ENCODE measurements around the gene IGFBP7. TPM values are rescaled to one million over a fixed set of nuclear protein-coding genes. Genes with fewer than 3 reads are reported as not detected.

The IGFBP7 gene
- total RNA-seq, 2 donors from 2014 or later: 11.7 to 82.1 TPM

DNA sequence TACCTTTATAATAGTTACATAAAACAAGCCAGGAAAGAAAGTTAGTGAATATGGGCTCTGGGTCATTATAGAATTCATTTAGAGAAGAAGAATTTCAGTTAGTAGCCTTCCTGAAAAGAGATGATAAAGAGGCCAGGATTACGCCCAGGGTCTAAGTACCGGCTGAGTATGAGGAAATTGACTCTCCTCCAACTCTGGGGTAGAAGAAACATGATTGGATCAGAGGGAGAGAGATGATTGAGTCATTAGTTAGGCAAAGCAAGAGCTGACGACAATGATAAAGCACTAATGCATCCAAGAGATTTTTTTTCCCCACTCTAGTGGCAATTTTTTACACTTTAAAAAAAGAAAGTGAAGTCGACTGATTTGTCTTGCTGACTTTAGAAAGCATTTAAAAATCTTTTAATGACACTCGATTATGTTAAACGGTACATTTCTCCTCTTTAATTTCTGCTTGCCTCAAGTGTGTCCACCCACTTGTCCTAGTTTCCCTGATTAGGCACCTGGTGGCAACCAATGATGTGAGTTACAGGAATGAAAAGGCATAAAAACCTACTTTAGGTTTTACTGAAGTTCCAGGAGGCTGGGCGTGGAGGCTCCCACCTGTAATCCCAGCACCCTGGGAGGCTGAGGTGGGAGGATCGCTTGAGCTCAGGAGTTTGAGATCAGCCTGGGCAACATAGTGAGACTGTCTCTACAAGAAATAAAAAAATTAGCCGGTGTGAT, 37.3 kb upstream of the IGFBP7 start:
- H3K36me3 Mint-ChIP-seq: no peaks in the 10 kb centered on the region
- ATAC-seq (no peak), DNase-seq (ENCODE audit: low spot score) (no peak)
- no peaks in the 10 kb centered on the region for H3K27me3 Mint-ChIP-seq
- no peaks in the 10 kb centered on the region for H3K9me3 Mint-ChIP-seq
- no peak overlapping the region for H3K4me3 Mint-ChIP-seq
- H3K27ac Mint-ChIP-seq: no peak overlapping the region
- H3K4me1 Mint-ChIP-seq (ENCODE audit: low read depth in 2 of 2): peaks cover 13 to 24% of the 10 kb centered on the region in 2 donors

DNA sequence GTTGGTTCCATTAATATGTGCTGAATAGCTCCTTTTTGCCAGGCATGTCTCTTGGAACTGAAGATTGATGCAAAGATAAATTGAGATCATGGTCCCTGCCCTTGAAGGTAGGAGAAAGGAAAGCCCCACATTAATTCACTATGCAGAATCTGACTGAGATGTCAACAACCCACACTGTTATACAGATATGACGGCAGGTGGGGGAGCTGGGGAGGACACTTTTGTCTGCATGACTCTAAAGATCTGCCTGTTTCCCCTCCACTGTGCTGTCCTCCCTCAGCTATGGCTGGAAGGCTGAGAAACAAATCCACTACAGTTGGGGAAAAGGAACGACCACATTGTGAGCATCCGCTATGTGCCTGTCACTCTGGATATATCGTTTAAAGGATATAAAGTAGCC, 36.3 kb upstream of the IGFBP7 start:
- H3K4me3 Mint-ChIP-seq: no peak overlapping the region

DNA sequence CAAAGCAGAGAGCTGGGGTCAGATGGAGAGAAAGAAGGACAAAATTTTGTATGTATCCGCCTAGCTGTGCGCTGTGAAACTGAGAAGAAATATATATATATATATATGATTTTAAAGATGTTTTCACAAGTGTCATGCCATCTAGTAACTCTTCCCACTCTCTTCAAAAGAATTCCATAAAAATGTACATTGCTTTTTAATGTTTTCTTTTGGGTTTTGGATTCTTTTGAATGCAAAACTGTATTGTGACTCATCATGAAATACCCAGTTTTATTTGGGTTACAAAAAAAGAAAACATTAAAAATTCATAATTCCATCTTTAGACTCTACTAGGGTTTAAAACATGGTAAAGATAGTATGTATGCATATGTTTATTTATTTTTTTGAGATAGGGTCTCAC, 34.3 kb upstream of the IGFBP7 start:
- H3K27me3 Mint-ChIP-seq: no peaks in the 10 kb centered on the region
- peaks cover 13 to 24% of the 10 kb centered on the region in 2 donors for H3K4me1 Mint-ChIP-seq (ENCODE audit: low read depth in 2 of 2)
- H3K27ac Mint-ChIP-seq: no peak overlapping the region
- no peak overlapping the region for H3K4me3 Mint-ChIP-seq
- ATAC-seq (no peak), DNase-seq (ENCODE audit: low spot score) (no peak)
- H3K36me3 Mint-ChIP-seq: no peaks in the 10 kb centered on the region
- no peaks in the 10 kb centered on the region for H3K9me3 Mint-ChIP-seq

More for the DNA sequence above, 36.3 kb upstream of the IGFBP7 start:
- no peak overlapping the region for H3K27ac Mint-ChIP-seq
- H3K4me1 Mint-ChIP-seq (ENCODE audit: low read depth in 2 of 2): peaks cover 13 to 24% of the 10 kb centered on the region in 2 donors
- no peaks in the 10 kb centered on the region for H3K36me3 Mint-ChIP-seq
- no peak for DNase-seq (ENCODE audit: low spot score)
- no peak for ATAC-seq
- no peaks in the 10 kb centered on the region for H3K9me3 Mint-ChIP-seq
- H3K27me3 Mint-ChIP-seq: no peaks in the 10 kb centered on the region

DNA sequence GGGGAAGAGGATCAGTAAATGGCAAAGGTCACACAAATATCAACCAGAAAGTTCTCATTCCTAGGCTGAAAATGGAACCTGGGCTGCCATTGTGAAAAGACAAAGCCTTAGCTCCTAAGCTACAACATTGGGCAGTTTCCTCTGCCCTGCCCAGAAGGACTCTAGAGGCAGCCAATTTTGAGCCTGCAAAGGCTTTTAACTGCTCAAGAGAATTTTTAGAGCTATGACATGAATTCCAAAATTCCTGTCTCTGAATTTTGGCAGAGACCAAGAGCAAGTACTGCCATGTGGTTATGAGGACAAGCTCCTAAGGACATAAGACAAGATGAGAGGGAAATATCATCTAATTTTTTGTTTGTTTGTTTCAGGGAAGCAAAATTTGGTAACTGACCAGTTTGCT, 29.6 kb upstream of the IGFBP7 start:
- no peak overlapping the region for H3K4me3 Mint-ChIP-seq
- DNase-seq (ENCODE audit: low spot score) (no peak), ATAC-seq (no peak)
- H3K27me3 Mint-ChIP-seq: no peaks in the 10 kb centered on the region
- no peaks in the 10 kb centered on the region for H3K36me3 Mint-ChIP-seq
- no peaks in the 10 kb centered on the region for H3K9me3 Mint-ChIP-seq
- H3K4me1 Mint-ChIP-seq (ENCODE audit: low read depth in 2 of 2): no peaks in the 10 kb centered on the region
- H3K27ac Mint-ChIP-seq: no peak overlapping the region

DNA sequence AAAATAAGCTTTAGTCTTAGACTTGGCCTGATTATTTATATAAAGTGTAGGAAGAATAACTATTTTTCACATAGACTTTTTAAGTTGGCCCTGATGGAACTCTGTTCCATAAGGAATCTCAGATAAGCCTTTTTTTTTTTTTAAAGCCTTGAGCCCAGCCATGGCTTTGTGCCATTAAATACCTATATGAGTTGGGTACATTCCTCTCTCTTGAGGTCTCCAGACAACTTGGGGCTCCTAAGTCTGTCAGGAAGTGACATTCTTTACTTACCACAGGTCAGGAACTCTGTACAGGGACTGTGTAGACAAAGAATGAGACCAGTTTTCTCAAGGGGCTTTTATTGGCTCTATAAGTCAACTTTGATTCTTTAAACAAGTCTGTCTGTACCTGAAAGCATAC, 27.1 kb upstream of the IGFBP7 start:
- H3K4me1 Mint-ChIP-seq (ENCODE audit: low read depth in 2 of 2): no peaks in the 10 kb centered on the region
- no peak for ATAC-seq
- no peak overlapping the region for H3K4me3 Mint-ChIP-seq
- H3K27ac Mint-ChIP-seq: no peak overlapping the region
- no peaks in the 10 kb centered on the region for H3K9me3 Mint-ChIP-seq
- H3K27me3 Mint-ChIP-seq: no peaks in the 10 kb centered on the region
- DNase-seq (ENCODE audit: low spot score): no peak
- H3K36me3 Mint-ChIP-seq: no peaks in the 10 kb centered on the region

DNA sequence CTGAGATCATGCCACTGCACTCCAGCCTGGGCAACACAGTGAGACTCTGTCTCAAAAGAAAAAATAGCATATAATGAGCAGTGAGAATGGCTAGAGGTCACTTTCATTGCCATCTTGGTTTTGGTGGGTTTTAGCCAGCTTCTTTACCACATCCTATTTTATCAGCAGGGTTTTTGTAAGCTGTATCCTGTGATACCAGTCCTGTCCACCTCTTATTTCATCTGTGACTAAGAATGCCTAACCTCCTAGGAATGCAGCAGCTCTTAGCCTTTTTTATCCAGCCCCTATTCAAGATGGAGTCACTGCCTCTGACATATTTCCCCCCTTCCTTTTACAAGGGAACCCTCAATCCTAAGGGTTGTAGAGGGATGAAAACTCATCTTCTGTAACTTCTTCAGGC, 26.1 kb upstream of the IGFBP7 start:
- H3K27me3 Mint-ChIP-seq: no peaks in the 10 kb centered on the region
- H3K27ac Mint-ChIP-seq: no peak overlapping the region
- no peaks in the 10 kb centered on the region for H3K9me3 Mint-ChIP-seq

DNA sequence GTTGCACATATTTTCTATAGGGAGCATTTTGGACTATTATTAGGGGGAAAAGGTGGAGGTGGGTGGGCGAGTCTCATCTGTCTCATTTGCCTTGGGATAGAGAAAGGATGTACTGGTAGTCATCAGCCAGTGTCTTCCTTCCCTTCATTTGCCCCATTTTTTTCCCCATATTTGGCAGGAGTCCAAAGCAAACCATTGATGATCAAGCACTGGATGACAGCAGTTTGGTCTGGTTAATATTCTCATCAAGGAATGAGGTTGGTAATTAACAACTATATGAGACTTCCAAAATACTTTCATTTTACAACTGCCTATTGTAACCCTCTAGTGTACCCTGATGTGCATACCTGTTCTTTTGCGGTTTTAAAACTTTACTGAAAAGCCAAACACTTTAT, 22.6 kb upstream of the IGFBP7 start:
- no peak overlapping the region for H3K27ac Mint-ChIP-seq
- H3K4me3 Mint-ChIP-seq: no peak overlapping the region
- H3K9me3 Mint-ChIP-seq: no peaks in the 10 kb centered on the region
- H3K27me3 Mint-ChIP-seq: no peaks in the 10 kb centered on the region
- H3K4me1 Mint-ChIP-seq (ENCODE audit: low read depth in 2 of 2): no peaks in the 10 kb centered on the region
- no peak for ATAC-seq
- H3K36me3 Mint-ChIP-seq: no peaks in the 10 kb centered on the region
- DNase-seq (ENCODE audit: low spot score): no peak

More for the DNA sequence above, 26.1 kb upstream of the IGFBP7 start:
- DNase-seq (ENCODE audit: low spot score) (no peak), ATAC-seq (no peak)
- Mint-ChIP-seq H3K4me1 (ENCODE audit: low read depth in 2 of 2) (no peaks in the 10 kb centered on the region), H3K4me3 (no peak overlapping the region), H3K36me3 (no peaks in the 10 kb centered on the region)

DNA sequence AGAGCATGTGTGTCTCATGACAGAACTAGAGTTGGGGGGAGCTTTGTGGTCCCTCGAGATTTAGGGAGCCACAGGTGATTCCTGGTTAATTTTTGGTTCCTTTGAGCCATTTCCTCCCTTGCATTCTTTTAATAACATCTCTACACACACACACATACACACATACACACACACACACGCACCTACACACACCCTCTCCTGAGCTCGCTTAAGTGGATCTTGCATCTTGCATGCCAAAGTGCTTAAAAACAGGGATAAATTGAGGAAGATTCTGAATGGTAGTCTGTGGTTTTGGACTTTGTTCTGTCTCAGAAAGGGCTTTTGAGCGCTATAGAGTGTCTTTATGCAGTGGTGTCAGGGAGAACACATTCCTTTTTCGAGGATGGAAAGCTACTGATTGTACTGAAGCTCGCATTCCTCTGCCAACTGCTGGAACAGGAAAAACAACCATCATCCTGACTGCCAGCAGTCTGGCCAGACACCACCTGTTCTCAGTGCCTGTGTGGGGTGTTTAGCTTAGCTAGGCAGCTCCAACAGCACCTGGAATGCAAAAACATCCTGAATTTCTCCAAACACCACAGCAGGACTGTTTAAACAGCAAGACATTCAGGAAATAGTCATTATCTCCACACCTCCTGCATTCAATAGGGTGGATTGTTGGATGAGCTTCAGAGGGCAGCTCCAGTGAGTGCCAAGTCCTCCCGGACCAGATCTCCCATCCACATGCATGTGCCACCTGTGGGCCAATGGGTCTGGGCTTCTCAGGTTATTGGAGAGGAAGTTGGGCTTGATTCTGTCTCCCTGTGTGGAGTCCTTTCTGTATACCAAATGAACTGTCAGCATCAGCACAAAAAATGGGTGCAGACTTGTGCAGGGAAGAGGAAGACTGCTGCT, 21.9 kb upstream of the IGFBP7 start:
- DNase-seq (ENCODE audit: low spot score) (no peak), ATAC-seq (no peak)
- H3K27me3 Mint-ChIP-seq: no peaks in the 10 kb centered on the region
- no peak overlapping the region for H3K4me3 Mint-ChIP-seq
- peaks cover 1% of the 10 kb centered on the region for H3K9me3 Mint-ChIP-seq
- H3K27ac Mint-ChIP-seq: no peak overlapping the region
- no peaks in the 10 kb centered on the region for H3K4me1 Mint-ChIP-seq (ENCODE audit: low read depth in 2 of 2)
- peaks cover 2% of the 10 kb centered on the region for H3K36me3 Mint-ChIP-seq

DNA sequence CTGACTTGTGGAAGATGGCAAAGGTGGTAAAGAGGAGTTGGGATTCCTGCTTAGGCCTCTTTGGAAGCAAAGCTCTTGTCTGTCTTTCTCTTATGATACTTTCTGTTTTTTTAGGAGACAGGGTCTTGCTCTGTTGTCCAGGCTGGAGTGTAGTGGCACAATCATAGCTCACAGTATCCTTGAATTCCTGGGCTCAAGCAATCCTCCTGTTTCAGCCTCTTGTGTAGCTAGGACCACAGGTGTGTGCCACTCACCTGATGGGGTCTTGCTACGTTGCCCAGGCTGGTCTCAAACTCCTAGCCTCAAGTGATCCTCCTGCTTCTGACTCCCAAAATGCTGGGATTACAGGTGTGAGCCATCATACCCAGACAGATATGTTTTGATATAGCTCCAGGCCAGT, 19.3 kb upstream of the IGFBP7 start:
- H3K27me3 Mint-ChIP-seq: no peaks in the 10 kb centered on the region
- DNase-seq (ENCODE audit: low spot score) (no peak), ATAC-seq (no peak)
- peaks cover 9% of the 10 kb centered on the region for H3K36me3 Mint-ChIP-seq
- peaks cover 8% of the 10 kb centered on the region for H3K9me3 Mint-ChIP-seq
- H3K4me3 Mint-ChIP-seq: no peak overlapping the region
- no peak overlapping the region for H3K27ac Mint-ChIP-seq
- peaks cover 0 to 6% of the 10 kb centered on the region in 2 donors for H3K4me1 Mint-ChIP-seq (ENCODE audit: low read depth in 2 of 2)

DNA sequence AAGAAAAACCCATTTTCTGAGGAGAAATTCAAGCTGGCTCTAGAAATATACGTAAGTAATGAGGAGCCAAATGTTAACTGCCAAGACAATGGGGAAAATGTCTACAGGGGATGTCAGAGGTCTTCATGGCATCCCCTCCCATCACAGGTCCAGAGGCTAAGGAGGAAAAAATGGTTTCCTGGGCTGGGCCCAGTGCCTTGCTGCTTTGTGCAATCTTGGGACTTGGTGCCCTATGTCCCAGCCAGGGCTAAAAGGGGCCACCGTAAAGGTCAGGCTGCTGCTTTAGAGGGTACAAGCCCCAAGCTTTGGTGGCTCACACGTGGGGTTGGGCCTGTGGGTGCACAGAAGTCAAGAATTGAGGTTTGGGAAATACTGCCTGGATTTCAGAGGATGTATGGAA, 17.2 kb upstream of the IGFBP7 start:
- Mint-ChIP-seq H3K27ac (no peak overlapping the region), H3K4me3 (no peak overlapping the region), H3K9me3 (peaks cover 8% of the 10 kb centered on the region), H3K36me3 (peaks cover 9% of the 10 kb centered on the region), H3K27me3 (no peaks in the 10 kb centered on the region), H3K4me1 (ENCODE audit: low read depth in 2 of 2) (peaks cover 0 to 6% of the 10 kb centered on the region in 2 donors)
- ATAC-seq: no peak
- DNase-seq (ENCODE audit: low spot score): no peak

DNA sequence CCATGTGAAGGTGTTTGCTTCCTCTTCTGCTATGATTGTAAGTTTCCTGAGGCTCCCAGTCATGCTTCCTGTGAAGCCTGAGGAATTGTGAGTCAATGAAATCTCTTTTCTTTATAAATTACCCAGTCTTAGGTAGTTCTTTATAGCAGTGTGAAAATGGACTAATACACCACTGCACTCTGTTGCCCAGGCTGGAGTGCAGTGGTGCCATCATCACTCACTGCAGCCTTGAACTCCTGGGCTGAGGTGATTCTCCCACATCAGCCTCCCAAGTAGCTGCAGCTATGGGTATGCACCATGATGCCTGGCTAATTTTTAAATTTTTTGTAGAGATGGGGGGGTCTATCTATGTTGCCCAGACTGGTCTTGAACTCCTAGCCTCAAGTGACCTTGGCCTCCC, 15.8 kb upstream of the IGFBP7 start:
- Mint-ChIP-seq H3K27me3 (peaks cover 0 to 6% of the 10 kb centered on the region in 2 donors), H3K36me3 (peaks cover 9% of the 10 kb centered on the region), H3K27ac (no peak overlapping the region), H3K9me3 (peaks cover 8% of the 10 kb centered on the region), H3K4me1 (ENCODE audit: low read depth in 2 of 2) (peaks cover 0 to 6% of the 10 kb centered on the region in 2 donors), H3K4me3 (no peak overlapping the region)
- DNase-seq (ENCODE audit: low spot score) (no peak), ATAC-seq (no peak)

DNA sequence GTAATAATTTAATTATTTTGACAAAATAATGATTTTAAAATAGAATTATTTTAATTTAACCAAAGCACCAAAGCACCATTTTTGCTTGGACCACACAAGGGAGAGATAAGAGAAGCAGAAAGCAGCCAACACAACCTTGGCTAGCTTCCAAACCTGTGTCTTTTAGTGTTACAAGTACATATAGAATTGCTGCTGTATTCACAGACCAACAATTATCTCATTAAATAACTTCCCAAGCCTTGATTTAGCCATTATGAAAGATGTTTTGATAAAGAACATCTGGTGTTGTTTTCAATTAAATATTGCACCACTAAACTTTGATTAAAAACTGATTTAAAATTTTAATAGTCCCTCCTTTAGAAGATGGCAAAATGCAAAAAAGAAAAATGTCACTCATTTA, 14.0 kb upstream of the IGFBP7 start:
- Mint-ChIP-seq H3K36me3 (peaks cover 9% of the 10 kb centered on the region), H3K4me1 (ENCODE audit: low read depth in 2 of 2) (peaks cover 0 to 10% of the 10 kb centered on the region in 2 donors), H3K27ac (no peak overlapping the region), H3K9me3 (peaks cover 8% of the 10 kb centered on the region), H3K4me3 (no peak overlapping the region), H3K27me3 (peaks cover 0 to 6% of the 10 kb centered on the region in 2 donors)
- no peak for DNase-seq (ENCODE audit: low spot score)
- ATAC-seq: no peak

DNA sequence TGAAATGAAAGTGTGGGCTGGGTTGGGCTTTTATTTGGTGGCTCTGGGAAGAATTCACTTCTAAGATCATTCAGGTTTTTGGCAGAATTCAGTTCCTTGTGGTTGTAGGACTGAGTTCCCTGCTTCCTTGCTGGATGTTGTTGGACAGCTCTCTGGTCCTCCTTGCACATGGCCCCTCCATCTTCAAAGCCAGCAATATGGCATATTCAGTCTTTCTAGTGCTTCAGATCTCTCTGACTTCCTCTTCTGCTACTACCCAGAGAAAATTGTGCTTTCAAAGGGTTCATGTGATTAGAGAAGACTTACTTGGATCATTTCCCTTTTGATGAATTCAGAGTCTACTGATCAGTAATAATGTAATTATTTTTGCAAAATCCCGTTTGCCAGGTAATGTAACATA, 12.8 kb upstream of the IGFBP7 start:
- no peak for ATAC-seq
- peaks cover 8% of the 10 kb centered on the region for H3K9me3 Mint-ChIP-seq
- peaks cover 0 to 6% of the 10 kb centered on the region in 2 donors for H3K27me3 Mint-ChIP-seq
- peaks cover 0 to 10% of the 10 kb centered on the region in 2 donors for H3K4me1 Mint-ChIP-seq (ENCODE audit: low read depth in 2 of 2)
- H3K36me3 Mint-ChIP-seq: peaks cover 9% of the 10 kb centered on the region
- H3K4me3 Mint-ChIP-seq: no peak overlapping the region
- DNase-seq (ENCODE audit: low spot score): no peak
- H3K27ac Mint-ChIP-seq: no peak overlapping the region

DNA sequence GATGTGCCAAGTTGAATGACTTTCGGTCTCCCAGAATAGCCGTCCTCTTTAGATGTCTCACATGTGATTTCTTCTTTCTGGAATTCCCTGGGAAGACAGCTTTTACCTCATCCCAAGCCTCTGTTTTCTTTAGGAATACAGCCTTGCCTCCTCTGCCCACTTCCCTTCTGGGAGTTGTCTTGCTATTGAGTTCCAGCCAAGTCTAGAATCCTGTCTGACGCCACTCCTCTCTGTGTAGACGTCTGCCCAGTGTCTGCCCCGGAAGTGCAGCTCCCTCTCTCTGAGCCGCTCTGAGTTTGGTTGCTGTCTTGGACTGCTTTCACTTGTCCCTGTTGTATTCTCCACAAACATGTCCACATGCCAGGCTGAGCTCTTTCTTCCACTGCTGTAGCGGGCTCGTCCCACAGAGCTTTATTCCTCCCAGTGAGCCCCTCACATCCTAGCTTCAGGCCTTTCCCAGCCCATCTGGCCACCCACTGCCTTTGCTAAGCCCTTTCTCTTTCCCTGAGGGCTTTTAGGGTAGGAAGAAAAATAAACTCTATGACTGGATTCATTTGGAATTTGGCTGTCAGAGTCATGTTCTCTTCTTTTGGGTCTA, 9.0 kb upstream of the IGFBP7 start:
- Mint-ChIP-seq H3K36me3 (no peaks in the 10 kb centered on the region), H3K4me1 (ENCODE audit: low read depth in 2 of 2) (peaks cover 13 to 22% of the 10 kb centered on the region in 2 donors), H3K27me3 (peaks cover 0 to 6% of the 10 kb centered on the region in 2 donors), H3K4me3 (no peak overlapping the region), H3K9me3 (no peaks in the 10 kb centered on the region), H3K27ac (no peak overlapping the region)
- DNase-seq (ENCODE audit: low spot score) (no peak), ATAC-seq (no peak)

Measured in natural killer cell treated with Interleukin-12 subunit alpha and Interleukin-12 subunit beta and Interleukin-15 and Interleukin-18, amount 100 ng/mL, for 72 hours (primary cell).